IMR-90 (cell line): ENCODE data around the gene CIC. TPM values are rescaled to one million over a fixed set of nuclear protein-coding genes. Genes with fewer than 3 reads are reported as not detected.

Experiments
- ATAC-seq: fragments of 200-7000 bp; cut with Tn5 transposase; 2 replicates; pipeline ENCODE4 v1.9.1; 2020; ENCODE audit warnings: low read depth, mild to moderate bottlenecking, moderate library complexity
- BruUV-seq: library from RNA; stranded (reverse); fragments of 400-500 nt; replicated peaks from 2 replicates; lab custom pipeline; 2021; lab: Mats Ljungman, UMichigan
- CTCF ChIA-PET: fragments of 300-600 bp; formaldehyde crosslinking; extraction: SDS; loops from one replicate; lab custom pipeline; 2021; ENCODE audit warnings: antibody characterized with exemption; lab: Yijun Ruan, JAX
- POLR2A ChIA-PET: fragments of 300-600 bp; sonication (Branson Sonifier 250); formaldehyde crosslinking; loops from one replicate; lab custom pipeline; 2022; ENCODE audit warnings: antibody characterized with exemption; ENCODE audit not compliant: unreplicated experiment; lab: Charles Lee
- DNase-seq: peaks from one replicate; pipeline ENCODE4 v3.0.0; 2013
- H2AFZ ChIP-seq: replicated peaks from 2 replicates; pipeline ENCODE3; 2013; ENCODE audit warnings: low read length, mild to moderate bottlenecking; ENCODE audit not compliant: poor library complexity
- H2AK5ac ChIP-seq: 2 replicates; pipeline ENCODE4 v1.6.1; 2013; ENCODE audit warnings: low read depth, low read length, inconsistent platforms
- H2AK9ac ChIP-seq: replicated peaks from 2 replicates; pipeline ENCODE3; 2013; ENCODE audit warnings: mild to moderate bottlenecking, low read depth, low read length, moderate library complexity; ENCODE audit not compliant: poor library complexity
- H2BK120ac ChIP-seq: 2 replicates; pipeline ENCODE4 v1.6.1; 2013; ENCODE audit warnings: low read depth, low read length, inconsistent platforms
- H2BK15ac ChIP-seq: 3 replicates; pipeline ENCODE4 v1.6.1; 2013; ENCODE audit warnings: low read depth, low read length, inconsistent platforms
- H2BK20ac ChIP-seq: 2 replicates; pipeline ENCODE4 v1.6.1; 2013; ENCODE audit warnings: low read depth, mild to moderate bottlenecking, inconsistent platforms, low read length, moderate library complexity
- H2BK5ac ChIP-seq: 2 replicates; pipeline ENCODE4 v1.6.1; 2013; ENCODE audit warnings: mild to moderate bottlenecking, low read depth, low read length, inconsistent platforms; ENCODE audit not compliant: poor library complexity, severe bottlenecking
- H3K14ac ChIP-seq: replicated peaks from 2 replicates; pipeline ENCODE4 v1.6.1; 2013; ENCODE audit warnings: low read depth, low read length, inconsistent platforms
- H3K18ac ChIP-seq: 2 replicates; pipeline ENCODE4 v1.6.1; 2013; ENCODE audit warnings: low read depth, low read length, control low read depth
- H3K23ac ChIP-seq: 2 replicates; pipeline ENCODE4 v1.6.1; 2013; ENCODE audit warnings: low read depth, low read length, inconsistent platforms
- H3K27ac ChIP-seq: 2 replicates; pipeline ENCODE4 v1.5.1; 2013; ENCODE audit warnings: mild to moderate bottlenecking, control low read depth, low read length; ENCODE audit not compliant: insufficient read depth
- H3K27me3 ChIP-seq: 2 replicates; pipeline ENCODE4 v1.6.1; 2013; ENCODE audit warnings: low read length; ENCODE audit not compliant: control insufficient read depth, insufficient read depth
- H3K36me3 ChIP-seq: 2 replicates; pipeline ENCODE4 v1.6.1; 2013; ENCODE audit warnings: low read length, mixed read lengths; ENCODE audit not compliant: control insufficient read depth, insufficient read depth
- H3K4ac ChIP-seq: 2 replicates; pipeline ENCODE4 v1.6.1; 2013; ENCODE audit warnings: low read depth, low read length, inconsistent platforms
- H3K4me1 ChIP-seq: 2 replicates; pipeline ENCODE4 v1.6.1; 2013; ENCODE audit warnings: low read length, mixed read lengths; ENCODE audit not compliant: control insufficient read depth, insufficient read depth
- H3K4me2 ChIP-seq: 2 replicates; pipeline ENCODE4 v1.6.1; 2013; ENCODE audit warnings: low read depth, mild to moderate bottlenecking, control low read depth, low read length, moderate library complexity
- H3K4me3 ChIP-seq: 2 replicates; pipeline ENCODE4 v1.5.1; 2013; ENCODE audit warnings: low read depth, mild to moderate bottlenecking, control low read depth, low read length, moderate library complexity; ENCODE audit not compliant: insufficient read depth
- H3K56ac ChIP-seq: 2 replicates; pipeline ENCODE4 v1.6.1; 2013; ENCODE audit warnings: low read length, inconsistent platforms; ENCODE audit not compliant: insufficient read depth; ENCODE audit errors: extremely low read depth
- H3K79me1 ChIP-seq, 2 experiments: 2 replicates each; pipeline ENCODE4 v1.6.1; 2013; ENCODE audit warnings: low read length in 2 of 2, inconsistent platforms in 1 of 2, low read depth in 1 of 2
- H3K9ac ChIP-seq: 2 replicates; pipeline ENCODE4 v1.6.1; 2013; ENCODE audit warnings: low read depth, low read length, control low read depth
- H3K9me1 ChIP-seq: 2 replicates; pipeline ENCODE4 v1.6.1; 2013; ENCODE audit warnings: low read length, inconsistent platforms; ENCODE audit not compliant: insufficient read depth
- H3K9me3 ChIP-seq: 2 replicates; pipeline ENCODE4 v1.6.1; 2013; ENCODE audit warnings: low read length; ENCODE audit not compliant: control insufficient read depth, insufficient read depth
- H4K20me1 ChIP-seq: 2 replicates; pipeline ENCODE4 v1.6.1; 2013; ENCODE audit warnings: low read length, inconsistent platforms; ENCODE audit not compliant: insufficient read depth
- H4K5ac ChIP-seq: 2 replicates; pipeline ENCODE4 v1.6.1; 2013; ENCODE audit warnings: mild to moderate bottlenecking, low read depth, low read length, control low read depth
- H4K8ac ChIP-seq, 2 experiments: 2 replicates each; pipeline ENCODE4 v1.6.1; 2013; ENCODE audit warnings: low read depth in 2 of 2, low read length in 2 of 2, control low read depth in 1 of 2, inconsistent platforms in 1 of 2
- H4K91ac ChIP-seq: 2 replicates; pipeline ENCODE4 v1.6.1; 2013; ENCODE audit warnings: low read depth, low read length, inconsistent platforms; ENCODE audit not compliant: insufficient read depth
- BHLHE40 ChIP-seq: fragments of 150-350 bp; IDR thresholded peaks from 2 replicates; pipeline ENCODE4 v1.6.1; 2016; ENCODE audit warnings: mild to moderate bottlenecking, low read depth, low read length
- CEBPB ChIP-seq: IDR thresholded peaks from 2 replicates; pipeline ENCODE4 v1.6.1; 2012; ENCODE audit warnings: low read depth, low read length, improper control_type of control experiment
- MAFK ChIP-seq: IDR thresholded peaks from 2 replicates; pipeline ENCODE4 v1.6.1; 2012; ENCODE audit warnings: low read depth, low read length, improper control_type of control experiment
- MAZ ChIP-seq: IDR thresholded peaks from 2 replicates; pipeline ENCODE4 v1.6.1; 2012; ENCODE audit warnings: low read depth, mild to moderate bottlenecking, low read length, improper control_type of control experiment, moderate library complexity, borderline replicate concordance
- MXI1 ChIP-seq: IDR thresholded peaks from 2 replicates; pipeline ENCODE4 v1.6.1; 2012; ENCODE audit warnings: low read depth, mild to moderate bottlenecking, low read length, moderate library complexity, borderline replicate concordance
- NFE2L2 ChIP-seq: fragments of 150-350 bp; IDR thresholded peaks from 2 replicates; pipeline ENCODE4 v1.6.1; 2016; ENCODE audit warnings: low read depth, mild to moderate bottlenecking, low read length
- POLR2A ChIP-seq: IDR thresholded peaks from 2 replicates; pipeline ENCODE4 v1.6.1; 2012; ENCODE audit warnings: mild to moderate bottlenecking, low read depth, low read length
- RAD21 ChIP-seq: IDR thresholded peaks from 2 replicates; pipeline ENCODE4 v1.6.1; 2012; ENCODE audit warnings: low read length, improper control_type of control experiment
- RCOR1 ChIP-seq: IDR thresholded peaks from 2 replicates; pipeline ENCODE4 v1.6.1; 2012; ENCODE audit warnings: mild to moderate bottlenecking, low read length, improper control_type of control experiment; ENCODE audit not compliant: insufficient replicate concordance
- RFX5 ChIP-seq: IDR thresholded peaks from 2 replicates; pipeline ENCODE4 v1.8.0; 2012; ENCODE audit warnings: low read depth, mild to moderate bottlenecking, low read length, moderate library complexity
- SMC3 ChIP-seq: fragments of 150-350 bp; IDR thresholded peaks from 2 replicates; pipeline ENCODE4 v1.6.1; 2016; ENCODE audit warnings: low read depth, mild to moderate bottlenecking, antibody characterized with exemption, low read length, moderate library complexity
- WGBS, 2 experiments: methylation state at CpG; one replicate each; pipeline versions ENCODE4 v1.1.5 to v1.1.7; 2013; ENCODE audit warnings: missing lambda C conversion rate in 2 of 2; ENCODE audit not compliant: insufficient read length in 1 of 2; ENCODE audit errors: extremely low coverage in 2 of 2; 5-methylcytosine and 5-hydroxymethylcytosine counted together
- dilution Hi-C: fragments of 300-500 bp; cut with HindIII; formaldehyde crosslinking; loops from one replicate; pipeline ENCODE4 v1.14.3; 2018; ENCODE audit warnings: low sequenced_read_pairs; ENCODE audit not compliant: unreplicated experiment
- in situ Hi-C: fragments of 300-500 bp; cut with MboI; formaldehyde crosslinking; loops from 3 replicates; pipeline ENCODE4 v1.14.3; 2019; ENCODE audit warnings: low sequenced_read_pairs, inconsistent platforms, mixed read lengths
- intact Hi-C: fragments of 100-400 bp; cut with micrococcal nuclease; formaldehyde crosslinking; loops from 2 replicates; pipeline ENCODE4 v1.10.0; 2022
- polyA plus RNA-seq, 3 experiments: library from polyadenylated mRNA; depleted of rRNA; stranded (reverse); fragments of >200 nt; gene quantifications; 2 replicates each; pipeline ENCODE4 v1.2.3, GENCODE V29; 2012; ENCODE audit warnings: low replicate concordance in 1 of 3
- total RNA-seq: library from RNA; depleted of rRNA; stranded (reverse); fragments of >200 nt; gene quantifications from 2 replicates; pipeline ENCODE4 v1.2.3, GENCODE V29; 2012
- TF ChIP-seq, protein P1 (sequence below): conservative IDR thresholded peaks from 2 replicates; pipeline ENCODE4 v1.5.1; 2012; ENCODE audit warnings: mild to moderate bottlenecking, low read depth, low read length, improper control_type of control experiment

CIC gene
- total and polyA plus RNA-seq, 2 of the 4 experiments (the other 2 are of a cell fraction) = 1.8 to 23.2 TPM

DNA sequence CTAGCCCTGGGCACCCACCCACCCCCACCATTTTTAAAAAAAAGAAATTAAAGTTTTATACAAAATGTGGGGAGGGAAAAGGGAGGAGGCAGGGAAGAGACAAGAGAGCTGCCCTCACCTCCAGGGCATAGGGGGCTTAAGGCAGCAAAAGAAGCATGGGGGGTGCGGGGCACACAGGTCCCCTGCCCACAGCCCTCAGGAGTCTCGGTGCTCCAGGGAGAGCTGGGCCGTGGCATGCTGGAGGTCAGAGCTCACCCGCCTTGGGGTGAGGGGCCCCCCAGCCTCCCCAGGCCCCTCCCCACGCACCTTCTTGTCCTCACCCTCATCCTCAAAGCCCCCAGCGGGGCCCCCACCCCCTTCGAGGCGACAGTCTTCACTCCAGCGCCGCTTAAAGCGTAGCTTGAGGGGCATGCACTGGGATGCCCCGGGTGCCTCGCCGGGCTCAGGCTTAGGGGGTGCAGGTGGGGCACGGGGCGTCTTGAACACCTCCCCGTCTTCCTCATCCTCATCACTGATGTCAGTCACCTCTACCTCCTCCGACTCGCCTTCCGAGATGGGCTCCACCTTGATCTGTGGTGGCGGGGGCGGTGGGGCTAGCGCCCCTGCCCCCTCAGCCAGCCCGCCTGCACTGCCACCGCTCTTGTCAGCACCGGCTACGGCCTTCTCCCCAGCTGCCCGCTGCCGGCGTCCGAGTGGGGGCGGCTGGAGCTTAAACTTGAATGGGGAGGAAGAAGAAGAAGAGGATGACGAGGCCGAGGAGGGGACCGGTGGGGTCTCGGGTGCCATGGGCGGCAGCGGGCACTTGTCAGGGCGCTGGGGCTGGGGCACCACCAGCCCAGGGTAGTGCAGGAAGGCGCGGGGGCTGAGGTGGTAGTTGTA lies 20.5 kb upstream of the CIC start (continued):
- TF ChIP-seq MAZ (no peak), NFE2L2 (no peak)

DNA sequence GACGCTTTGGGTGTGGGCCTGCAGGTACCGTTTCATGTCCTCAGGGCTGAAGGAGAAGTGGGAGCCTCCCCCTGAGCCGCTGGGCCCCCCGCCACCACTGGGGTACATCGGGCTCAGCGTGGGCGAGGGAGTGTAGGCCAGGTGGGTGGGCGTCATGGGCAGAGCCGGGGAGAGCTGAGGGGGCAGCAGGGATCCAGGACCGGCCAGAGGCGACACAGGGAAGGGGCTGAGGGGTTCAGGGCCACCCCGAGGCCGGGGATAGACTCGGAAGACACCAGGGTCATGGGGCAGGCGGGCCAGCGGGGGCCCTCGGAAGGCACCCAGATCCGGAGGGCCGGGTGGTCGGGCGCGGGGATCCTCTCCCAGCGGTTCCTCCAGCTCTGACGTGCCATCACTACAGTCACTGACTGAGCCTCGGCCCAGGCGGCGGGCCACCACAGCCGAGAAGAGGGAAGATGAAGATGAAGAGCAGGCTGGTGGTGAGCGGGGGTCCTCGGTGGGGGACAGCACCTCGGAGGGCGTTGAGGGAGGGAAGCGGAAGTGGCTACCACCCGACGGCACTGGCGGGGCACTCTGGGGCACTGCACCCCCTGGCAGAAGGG lies 19.8 kb upstream of the CIC start:
- dilution Hi-C loops (no loop called here), intact Hi-C loops (no loop called here), in situ Hi-C loops (no loop called here)
- Histone ChIP-seq H3K56ac (no peak overlapping the region), H3K4ac (no peak overlapping the region), H3K9ac (no peak overlapping the region), H2BK15ac (no peak overlapping the region), H3K14ac (no peak overlapping the region), H4K8ac (no peak overlapping the region), H3K4me2 (no peak overlapping the region), H3K23ac (no peak overlapping the region), H3K27ac (no peak overlapping the region), H4K5ac (no peak overlapping the region), H3K9me3 (no peaks in the 10 kb centered on the region), H2AK5ac (no peak overlapping the region), H2BK20ac (no peak overlapping the region), H2BK120ac (no peak overlapping the region), H4K20me1 (peaks cover 54% of the 10 kb centered on the region), H2AK9ac (no peak overlapping the region), H3K18ac (no peak overlapping the region), H2AFZ (no peak overlapping the region), H3K36me3 (peaks cover 15% of the 10 kb centered on the region), H2BK5ac (no peak overlapping the region), H3K9me1 (peaks cover 7% of the 10 kb centered on the region; the same call in 1 of the 2 replicates), H3K27me3 (no peaks in the 10 kb centered on the region), H3K79me1 (peaks cover 6 to 62% of the 10 kb centered on the region in 2 experiments; a peak in 3 of 4 replicates), H3K4me1 (peaks cover 25% of the 10 kb centered on the region), H4K91ac (no peak overlapping the region), H3K4me3 (no peak overlapping the region)
- ChIA-PET POLR2A (interaction anchor here (0.5 kb wide), 1 partner anchor 124 kb away, joined by 3 read pairs; no protein-coding TSS in a partner anchor), CTCF (interaction anchor here (1.2 kb wide), 1 partner anchor 30 kb away, joined by 3 read pairs; no protein-coding TSS in a partner anchor)
- no peak for ATAC-seq
- DNase-seq = no peak
- 96% methylated on average over 19 of the region's 36 CpGs; no CpG with 5 or more reads in 1 of the 2 experiments for WGBS, 2 experiments
- BruUV-seq = no TSS peak
- TF ChIP-seq MAZ = no peak
- no peak for TF ChIP-seq BHLHE40
- TF ChIP-seq, protein P1, sequence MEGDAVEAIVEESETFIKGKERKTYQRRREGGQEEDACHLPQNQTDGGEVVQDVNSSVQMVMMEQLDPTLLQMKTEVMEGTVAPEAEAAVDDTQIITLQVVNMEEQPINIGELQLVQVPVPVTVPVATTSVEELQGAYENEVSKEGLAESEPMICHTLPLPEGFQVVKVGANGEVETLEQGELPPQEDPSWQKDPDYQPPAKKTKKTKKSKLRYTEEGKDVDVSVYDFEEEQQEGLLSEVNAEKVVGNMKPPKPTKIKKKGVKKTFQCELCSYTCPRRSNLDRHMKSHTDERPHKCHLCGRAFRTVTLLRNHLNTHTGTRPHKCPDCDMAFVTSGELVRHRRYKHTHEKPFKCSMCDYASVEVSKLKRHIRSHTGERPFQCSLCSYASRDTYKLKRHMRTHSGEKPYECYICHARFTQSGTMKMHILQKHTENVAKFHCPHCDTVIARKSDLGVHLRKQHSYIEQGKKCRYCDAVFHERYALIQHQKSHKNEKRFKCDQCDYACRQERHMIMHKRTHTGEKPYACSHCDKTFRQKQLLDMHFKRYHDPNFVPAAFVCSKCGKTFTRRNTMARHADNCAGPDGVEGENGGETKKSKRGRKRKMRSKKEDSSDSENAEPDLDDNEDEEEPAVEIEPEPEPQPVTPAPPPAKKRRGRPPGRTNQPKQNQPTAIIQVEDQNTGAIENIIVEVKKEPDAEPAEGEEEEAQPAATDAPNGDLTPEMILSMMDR = no peak
- TF ChIP-seq RFX5 = no peak
- no peak for TF ChIP-seq MAFK
- no peak for TF ChIP-seq RAD21
- no peak for TF ChIP-seq SMC3
- TF ChIP-seq POLR2A = no peak
- TF ChIP-seq CEBPB = no peak
- TF ChIP-seq RCOR1 = no peak
- TF ChIP-seq NFE2L2 = no peak
- TF ChIP-seq MXI1 = no peak
